ENCODE results near the gene IL1RN. TPM values are rescaled to one million over a fixed set of nuclear protein-coding genes. Genes with fewer than 3 reads are reported as not detected.
"Not testable (repeated sequence)": the region's sequence is repeated elsewhere in the genome, so short reads cannot be mapped to it uniquely, and the experiment has no call there.

Gene IL1RN, protein sequence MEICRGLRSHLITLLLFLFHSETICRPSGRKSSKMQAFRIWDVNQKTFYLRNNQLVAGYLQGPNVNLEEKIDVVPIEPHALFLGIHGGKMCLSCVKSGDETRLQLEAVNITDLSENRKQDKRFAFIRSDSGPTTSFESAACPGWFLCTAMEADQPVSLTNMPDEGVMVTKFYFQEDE
- 1 to 10 TPM in 3 of 10 donors, under 1 TPM in 7; 0.18 to 3.4 (median 0.74) TPM for polyA plus RNA-seq (ENCODE audit: insufficient read length in 10 of 10)
- long read RNA-seq, donor 1, result 0 reads
- long read RNA-seq, donor 2, result 0 reads
- long read RNA-seq, donor 3, result 0 reads
- long read RNA-seq, donor 4, result 0 reads
- long read RNA-seq, donor 5, result 0 reads
- long read RNA-seq, donor 6, result 0 reads
- long read RNA-seq, donor 7, result 0 reads
- long read RNA-seq, donor 8, partial matches to known transcripts, result 0 of 1 reads
- long read RNA-seq, donor 8, other reads (novel, unspliced or antisense), result 0 of 1 reads
- long read RNA-seq, donor 9, result 0 reads

DNA sequence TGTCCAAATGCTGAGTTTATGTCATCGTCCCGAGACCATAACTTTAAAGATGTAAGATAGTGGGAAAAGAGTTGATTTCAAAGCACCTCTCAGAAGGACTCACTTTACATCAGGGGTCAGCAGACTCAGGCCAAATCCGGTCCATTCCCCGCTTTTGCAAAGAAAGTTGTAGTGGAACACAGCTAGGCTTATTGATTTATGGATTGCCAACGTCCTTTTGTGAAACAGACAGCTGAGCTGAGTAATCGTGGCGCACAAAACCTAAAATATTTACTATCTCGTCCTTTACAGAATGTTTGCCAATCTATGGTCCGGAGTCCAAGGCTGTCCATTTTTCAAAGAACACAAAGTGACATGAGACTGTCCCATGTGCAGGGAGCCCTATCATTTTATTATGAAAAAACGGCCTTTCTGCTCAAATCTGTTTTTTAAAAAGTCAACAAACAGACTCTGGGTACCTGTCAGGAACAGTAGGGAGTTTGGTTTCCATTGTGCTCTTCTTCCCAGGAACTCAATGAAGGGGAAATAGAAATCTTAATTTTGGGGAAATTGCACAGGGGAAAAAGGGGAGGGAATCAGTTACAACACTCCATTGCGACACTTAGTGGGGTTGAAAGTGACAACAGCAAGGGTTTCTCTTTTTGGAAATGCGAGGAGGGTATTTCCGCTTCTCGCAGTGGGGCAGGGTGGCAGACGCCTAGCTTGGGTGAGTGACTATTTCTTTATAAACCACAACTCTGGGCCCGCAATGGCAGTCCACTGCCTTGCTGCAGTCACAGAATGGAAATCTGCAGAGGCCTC is at the start of gene IL1RN:
IL1RN (plus strand) TSS at position 754 of the 801 bp plus-strand sequence; CDS start at position 781, 27 bp downstream.
- DNase-seq, result peak in 1 of 3 donors; percentile 14

DNA sequence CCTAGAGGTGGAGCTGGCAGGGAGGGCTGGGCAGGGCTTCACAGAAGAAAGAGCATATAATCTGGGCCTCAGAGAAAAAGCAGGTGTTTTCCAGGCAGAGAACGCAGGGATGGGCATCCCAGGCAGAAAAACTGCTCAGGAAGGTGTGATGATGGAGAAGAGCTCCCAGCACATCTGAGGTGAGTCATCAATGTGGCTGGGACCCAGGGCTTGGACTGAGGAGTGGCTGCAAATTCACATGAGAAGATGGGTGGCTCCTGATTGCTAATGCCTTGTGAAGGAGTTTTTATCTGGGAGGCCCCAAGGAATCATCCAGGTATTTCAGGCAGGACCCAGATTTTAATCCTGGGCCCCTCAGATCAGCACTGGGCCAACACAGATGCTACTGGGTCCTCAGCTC is 49.5 kb upstream of the IL1RN start:
- no peak for DNase-seq

DNA sequence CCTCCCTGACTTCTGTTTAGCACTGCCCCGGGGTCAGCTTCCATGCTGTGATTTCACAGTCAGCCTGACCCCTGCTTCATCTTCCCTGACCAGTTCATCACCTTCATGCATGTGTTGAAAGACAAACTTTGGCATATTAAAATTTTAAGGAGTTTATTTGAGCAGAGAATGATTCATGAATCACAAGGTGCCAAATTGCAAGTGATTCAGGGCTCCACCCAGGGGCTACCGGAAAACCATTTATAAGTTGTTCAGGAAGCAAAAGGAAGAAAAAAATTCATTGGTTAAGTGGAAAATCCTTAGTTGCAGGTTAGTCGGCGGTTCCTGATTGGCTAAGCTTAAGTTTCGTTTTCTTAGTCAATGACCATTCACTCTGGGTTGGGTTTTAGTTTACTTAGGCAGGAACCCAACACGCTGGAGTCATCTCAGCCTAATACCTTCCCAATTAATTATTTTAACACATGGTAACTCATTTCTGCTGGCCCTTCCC is 49.0 kb upstream of the IL1RN start:
- DNase-seq, result no peak

DNA sequence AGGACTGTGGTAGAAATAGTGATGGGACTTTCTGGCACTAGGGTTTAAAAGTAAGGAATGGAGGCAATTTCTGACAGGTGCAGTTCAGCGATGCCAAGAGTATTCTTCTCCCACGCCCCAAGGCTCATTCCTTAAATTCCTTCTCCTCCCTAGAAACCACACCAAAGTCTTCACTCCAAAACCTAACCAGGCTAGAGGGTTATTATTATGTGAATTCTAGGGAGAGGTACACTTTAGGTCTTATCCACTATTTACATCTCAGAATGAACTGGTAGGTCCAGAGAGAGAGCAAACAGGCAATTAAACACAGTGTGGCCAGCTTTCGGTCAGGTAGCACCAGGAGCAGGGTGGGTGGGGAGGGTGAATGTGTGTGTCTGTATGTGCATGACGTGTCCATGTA is 48.3 kb upstream of the IL1RN start:
- DNase-seq, result no peak

DNA sequence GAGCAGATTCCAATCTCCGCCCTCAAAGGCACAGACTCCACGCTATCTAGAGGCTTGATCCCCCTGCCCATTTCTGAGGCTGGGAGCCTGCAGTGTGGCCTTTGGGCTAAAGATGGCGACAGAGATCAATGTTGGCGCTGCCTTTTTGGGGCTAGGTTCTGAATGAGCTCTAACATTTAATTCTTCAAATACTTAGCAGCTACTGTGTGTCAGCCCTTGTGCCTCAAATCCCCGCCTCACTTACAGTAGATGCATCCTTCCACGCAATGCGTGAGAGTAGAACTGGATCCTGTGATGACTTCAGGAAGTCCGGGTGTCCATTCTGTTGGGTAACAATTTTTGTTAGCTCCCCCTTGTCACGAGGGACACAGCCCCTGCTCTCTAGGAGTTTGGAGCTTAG is 47.3 kb upstream of the IL1RN start:
- DNase-seq, result peak in 1 of 3 donors; percentile 46

DNA sequence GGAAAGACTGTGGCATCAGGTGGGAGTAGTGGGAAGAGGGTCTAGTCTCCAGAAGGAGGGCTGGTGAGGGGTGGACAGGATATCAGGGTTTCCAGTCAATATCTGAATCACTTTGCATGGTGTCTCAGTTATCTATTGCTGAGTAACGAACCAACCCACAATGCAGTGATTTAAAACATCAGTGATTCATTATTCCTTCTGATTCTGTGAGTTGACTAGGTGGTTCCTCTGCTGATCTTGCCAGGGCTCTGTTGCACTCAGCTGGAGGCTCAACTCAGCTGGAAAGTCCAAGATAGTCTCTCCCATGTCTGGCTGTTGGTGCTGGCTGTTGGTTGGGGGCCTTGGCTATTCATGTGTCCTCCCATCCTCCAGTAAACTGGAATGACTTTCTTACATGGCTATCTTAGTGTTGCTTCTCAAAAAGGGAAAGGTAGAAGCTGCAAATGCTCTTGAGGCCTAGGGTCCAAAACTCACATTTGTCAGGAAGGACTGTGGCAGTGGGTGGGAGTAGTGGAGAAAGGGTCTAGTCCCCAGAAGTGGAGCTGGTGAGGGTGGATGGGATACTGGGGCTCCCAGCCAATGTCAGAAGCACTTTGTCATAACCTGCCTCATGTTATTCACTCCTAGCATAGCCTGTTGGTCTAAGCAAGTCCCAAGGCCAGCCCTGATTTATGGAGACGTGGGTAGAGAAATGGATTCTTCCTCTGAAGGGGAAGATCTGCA is 45.7 kb upstream of the IL1RN start:
- DNase-seq, result no peak

DNA sequence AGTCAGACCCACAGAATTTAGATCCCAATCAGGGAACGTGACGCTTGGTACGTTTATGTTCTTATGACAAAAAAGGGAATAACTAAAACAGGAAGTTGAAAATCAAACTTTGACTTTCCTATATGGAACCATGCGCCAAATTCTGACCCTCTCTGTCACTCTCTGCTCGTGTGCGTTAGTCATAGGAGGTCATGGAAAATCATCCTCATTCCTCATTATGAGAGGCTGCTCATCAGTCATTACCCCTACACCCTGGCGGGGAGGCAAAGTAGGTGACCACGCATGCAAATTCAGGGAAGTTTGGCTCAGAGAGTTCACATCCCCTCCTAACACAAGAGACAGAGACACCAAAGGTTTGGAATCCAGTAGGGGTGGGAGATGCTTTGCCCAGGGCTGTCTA is 44.1 kb upstream of the IL1RN start:
- no peak for DNase-seq

DNA sequence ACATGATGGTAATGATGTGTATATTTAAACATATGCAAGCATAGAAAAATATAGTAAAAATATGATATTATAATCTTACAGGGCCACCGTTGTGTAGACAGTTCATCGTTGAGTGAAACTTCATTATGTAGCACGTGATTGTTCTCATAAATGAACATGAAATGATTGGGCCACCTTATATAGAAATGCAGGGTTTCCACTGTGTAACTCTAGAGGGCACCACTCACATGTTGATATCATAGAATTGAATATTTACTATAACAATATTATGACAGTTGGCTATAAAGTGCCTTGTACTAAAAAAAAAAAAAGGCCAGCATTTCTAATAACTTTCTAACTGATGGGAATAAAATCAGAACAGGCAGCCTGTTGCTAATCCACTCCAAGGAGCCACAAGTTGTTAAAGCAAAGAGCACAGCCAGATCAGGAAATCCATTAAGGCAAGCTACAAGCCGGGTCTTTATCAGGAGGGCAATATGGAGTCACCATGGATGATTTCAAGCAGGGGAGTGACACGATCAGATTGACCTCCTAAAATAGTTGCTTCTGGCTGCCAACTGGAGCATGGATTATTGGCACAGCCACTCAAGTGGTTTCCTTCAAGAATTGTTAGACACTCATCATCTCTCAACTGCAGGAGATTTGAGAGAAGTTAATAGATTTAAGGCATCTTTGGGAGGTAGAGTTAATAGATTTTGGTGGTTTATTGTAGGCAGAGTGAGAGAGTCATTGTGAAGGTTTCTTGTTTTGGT is 43.0 kb upstream of the IL1RN start:
- DNase-seq, result no peak

DNA sequence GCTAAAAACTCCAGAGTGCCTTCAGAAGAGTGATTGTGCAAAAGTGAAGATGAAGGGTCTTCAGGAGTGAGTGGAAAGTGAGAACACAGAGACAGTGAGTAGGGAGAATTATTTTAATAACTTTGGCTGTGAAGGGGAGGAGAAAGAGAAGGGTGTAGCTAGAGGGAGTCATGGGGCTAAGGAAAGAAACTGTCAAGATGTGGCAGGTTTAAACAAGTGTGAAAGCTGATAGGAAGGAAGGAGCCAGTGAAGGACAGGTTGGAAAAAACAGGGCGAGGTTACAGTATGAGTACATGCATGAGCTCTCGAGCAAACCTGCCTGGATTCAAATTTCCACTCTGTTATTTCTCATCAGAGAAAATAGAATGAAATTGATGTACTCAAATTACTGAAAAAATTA is 41.9 kb upstream of the IL1RN start:
- no peak for DNase-seq

DNA sequence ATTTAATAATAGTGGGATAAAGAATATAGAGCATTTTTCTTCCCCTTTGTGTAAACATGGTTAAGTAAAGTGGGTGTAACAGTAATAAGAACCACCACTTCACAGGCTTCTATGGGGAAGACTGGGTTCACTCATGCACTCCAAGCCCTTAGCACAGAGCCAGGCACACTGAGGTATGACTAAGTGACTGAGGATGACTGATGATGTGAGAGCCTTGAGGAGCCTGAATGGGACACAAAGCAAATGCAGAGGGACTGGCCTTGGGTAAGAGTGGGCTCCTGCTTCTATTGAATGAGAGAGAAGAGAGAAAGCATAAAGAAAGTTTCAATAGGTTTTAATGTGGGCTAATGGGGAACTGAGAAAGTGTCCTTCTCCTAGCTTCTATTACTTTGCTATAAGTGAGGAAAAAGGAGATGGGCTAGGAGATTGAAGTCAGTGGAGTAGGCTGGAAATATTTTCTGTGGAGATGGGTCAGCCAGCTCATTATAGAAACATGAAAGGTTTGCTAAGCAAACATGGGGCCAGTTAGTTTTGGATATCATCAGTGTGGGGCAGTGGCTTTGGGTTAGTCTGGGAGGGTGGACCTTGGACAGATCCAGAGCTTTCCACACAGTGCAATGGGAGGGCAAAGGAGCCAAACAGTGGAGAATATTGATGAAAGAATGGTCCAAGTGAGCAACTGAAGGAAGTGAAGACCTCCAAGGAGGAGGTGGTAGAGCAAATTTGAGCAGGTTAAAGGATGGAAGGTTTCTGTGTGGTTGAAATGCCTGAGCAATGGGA is 39.0 kb upstream of the IL1RN start:
- DNase-seq, result no peak

DNA sequence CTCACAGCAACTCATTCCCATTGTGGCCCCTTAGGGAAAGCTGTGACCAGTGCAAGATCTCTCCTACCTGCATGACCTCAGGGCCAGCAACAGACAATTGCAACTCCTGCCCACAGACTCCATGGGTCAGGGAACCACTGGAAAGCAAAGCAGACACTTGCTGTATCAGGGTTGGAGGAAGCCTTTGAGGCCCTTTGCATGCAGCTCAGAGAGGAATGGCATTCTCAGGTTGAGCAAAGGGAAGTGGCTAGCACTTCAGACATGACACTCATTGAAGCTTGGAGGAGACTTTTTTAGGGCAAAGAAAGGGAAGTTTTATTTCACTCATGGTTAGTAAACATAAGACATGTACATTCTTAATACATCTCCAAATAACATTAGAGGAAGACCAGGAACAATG is 37.5 kb upstream of the IL1RN start:
- DNase-seq, result no peak

DNA sequence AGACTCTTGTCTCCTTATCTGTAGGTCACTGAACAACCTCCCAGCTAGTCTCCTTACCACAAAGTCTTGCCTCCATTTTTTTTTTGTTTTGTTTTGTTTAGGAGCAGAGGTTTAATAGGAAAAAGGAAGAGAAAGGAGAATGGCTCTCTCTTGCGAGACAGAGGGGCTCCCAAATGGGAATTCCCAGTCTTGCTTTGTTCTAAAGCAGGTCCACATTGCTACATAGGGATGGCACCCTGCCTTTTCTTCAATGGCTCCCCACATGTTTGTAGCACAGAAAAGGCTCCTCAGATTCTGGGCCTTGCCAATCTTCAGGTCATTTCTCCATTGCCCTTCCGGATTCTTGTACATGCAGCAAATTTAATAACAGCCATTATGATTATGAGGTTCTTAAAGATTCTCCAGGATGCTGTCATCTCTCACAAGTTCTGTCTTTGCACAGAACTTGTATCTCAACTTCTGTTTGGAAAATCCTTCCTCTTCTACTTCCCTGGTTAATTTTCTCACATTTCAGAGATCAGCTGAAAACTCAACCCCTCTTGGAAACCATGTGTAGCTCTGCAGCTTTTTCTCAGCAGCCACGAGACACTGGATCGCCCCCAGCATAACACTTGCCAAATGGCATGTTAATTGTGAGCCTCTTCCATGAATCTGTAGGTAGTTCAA is 36.0 kb upstream of the IL1RN start:
- no peak for DNase-seq

DNA sequence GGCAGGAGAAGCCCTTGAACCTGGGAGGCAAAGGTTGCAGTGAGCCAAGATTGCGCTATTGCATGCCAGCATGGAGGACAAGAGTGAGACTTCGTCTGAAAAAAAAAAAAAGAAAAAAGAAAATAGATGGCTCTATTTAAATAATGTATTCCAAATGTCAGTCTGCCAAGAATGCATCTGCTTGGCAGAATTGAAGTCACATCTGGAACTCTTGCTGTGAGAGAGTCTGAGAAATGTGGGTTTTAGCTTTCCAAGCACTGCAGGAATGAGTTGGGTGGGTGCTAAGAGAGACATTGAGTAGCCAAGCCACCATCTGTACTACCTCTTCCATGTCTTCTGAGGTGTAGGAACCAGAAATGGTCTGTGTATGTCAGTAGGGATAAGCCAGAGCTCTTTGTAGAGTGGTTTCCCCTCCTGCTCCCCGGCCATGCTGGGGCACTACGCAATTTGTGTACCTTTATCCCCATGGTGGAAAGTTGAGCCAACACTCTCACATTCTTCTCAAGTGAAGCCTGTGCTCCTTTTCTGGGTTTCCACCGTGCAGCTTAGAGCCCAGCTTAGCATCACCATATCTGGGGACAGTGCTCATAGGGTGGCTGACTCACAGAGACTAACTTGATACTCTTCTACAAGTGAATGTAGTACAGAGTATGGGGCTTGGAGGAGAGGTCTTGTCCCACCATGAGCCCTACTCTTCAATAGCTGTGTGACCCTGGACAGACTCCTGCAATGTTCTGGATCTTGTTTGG is 34.4 kb upstream of the IL1RN start:
- peak in 1 of 3 donors; percentile 42 for DNase-seq

DNA sequence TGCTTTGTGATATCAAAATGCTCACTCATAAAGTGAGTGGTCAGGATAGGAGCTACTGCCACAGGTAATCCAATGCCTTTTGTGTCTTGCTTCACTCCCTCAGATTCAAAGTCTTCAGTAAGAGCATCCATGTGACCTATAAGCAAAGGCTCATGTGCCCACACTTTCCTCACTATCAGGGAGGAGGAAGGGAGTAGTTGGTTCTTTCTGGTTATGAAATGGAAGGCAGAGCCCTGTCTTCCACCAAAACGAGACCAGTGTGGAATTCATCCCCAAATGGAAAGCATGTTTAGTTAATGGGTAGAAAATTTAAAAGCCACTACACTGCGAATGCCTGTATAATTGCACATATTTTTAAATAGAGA is 33.8 kb upstream of the IL1RN start:
- no peak for DNase-seq

DNA sequence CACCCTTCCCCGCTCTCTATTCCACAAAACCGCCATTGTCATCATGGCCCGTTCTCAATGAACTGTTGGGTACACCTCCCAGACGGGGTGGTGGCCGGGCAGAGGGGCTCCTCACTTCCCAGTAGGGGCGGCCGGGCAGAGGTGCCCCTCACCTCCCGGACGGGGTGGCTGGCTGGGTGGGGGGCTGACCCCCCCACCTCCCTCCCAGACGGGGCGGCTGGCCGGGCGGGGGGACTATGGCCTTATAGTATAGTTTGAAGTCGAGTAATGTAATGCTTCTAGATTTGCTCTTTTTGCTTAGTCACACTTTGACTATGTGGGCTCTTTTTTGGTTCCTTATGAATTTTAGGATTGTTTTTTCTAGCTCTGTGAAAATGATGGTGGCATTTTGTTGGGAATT is 31.1 kb upstream of the IL1RN start:
- DNase-seq, result not testable (repeated sequence)

DNA sequence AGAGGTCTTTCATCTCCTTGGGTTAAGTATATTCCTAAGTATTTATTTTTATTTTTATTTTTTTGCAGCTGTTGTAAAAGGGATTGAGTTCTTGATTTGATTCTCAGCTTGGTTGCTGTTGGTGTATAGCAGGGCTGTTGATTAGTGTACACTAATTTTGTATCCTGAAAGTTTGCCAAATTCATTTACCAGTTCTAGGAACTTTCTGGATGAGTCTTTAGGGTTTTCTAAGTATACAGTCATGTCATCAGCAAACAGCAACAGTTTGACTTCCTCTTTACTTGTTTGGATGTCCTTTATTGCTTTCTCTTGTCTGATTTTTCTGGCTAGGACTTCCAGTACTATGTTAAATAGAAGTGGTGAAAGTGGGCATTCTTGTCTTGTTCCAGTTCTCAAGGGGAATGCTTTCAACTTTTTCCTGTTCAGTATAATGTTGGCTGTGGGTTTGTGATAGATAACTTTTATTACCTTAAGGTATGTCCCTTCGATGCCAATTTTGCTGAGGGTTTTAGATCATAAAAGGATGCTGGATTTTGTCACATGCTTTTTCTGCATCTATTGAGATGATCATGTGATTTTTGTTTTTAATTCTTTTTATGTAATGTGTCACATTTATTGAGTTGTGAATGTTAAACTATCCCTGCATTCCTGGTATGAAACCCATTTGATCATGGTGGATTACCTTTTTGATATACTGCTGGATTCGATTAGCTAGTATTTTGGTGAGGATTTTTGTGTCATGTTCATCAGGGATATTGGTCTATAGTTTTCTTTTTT is 30.4 kb upstream of the IL1RN start:
- not testable (repeated sequence) for DNase-seq

DNA sequence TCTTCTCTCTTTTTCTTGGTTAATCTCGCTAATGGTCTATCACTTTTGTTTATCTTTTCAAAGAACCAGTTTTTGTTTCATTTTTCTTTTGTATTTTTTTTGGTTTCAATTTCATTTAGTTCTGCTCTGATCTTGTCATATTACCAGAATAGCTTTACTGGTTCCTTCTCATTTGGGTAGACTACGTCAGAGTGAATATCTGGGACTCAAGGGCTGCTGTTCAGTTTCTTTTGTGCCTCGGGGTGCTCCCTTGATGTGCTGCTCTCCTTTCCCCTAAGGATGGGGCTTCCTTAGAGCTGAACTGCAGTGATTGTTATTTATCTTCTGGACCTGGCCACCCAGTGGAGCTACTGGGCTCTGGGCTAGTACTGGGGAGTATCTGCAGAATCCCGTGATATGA is 29.4 kb upstream of the IL1RN start:
- no peak for DNase-seq

DNA sequence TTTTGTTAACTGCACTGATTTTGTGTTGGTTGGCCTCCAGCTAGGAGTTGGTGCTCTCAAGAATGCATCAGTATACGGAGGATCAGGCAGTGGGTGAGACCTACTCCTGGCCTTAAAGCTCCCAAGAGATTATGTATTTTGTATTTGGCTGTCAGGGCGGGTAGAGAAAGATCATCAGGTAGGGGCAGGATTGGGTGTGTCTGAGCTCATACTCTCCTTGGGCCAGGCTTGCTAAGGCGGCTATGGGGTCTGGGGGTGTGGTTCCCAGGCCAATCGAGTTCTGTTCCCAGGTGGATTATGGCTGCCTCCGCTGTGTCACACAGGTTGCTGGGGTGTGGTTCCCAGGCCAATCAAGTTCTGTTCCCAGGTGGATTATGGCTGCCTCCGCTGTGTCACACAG is 28.9 kb upstream of the IL1RN start:
- no peak for DNase-seq

Data from muscle of back (tissue), 13 donors.